Islet of Langerhans (tissue), 1 donor: ENCODE results near the gene ZSCAN5A.
"Not testable (repeated sequence)": the region's sequence is repeated elsewhere in the genome, so short reads cannot be mapped to it uniquely, and the experiment has no call there.

Source experiments
- FAIRE-seq: peaks from one replicate; lab custom pipeline; 2011; peaks lifted over from hg19 to GRCh38; lab: Jason Lieb, UNC

Gene ZSCAN5A

DNA sequence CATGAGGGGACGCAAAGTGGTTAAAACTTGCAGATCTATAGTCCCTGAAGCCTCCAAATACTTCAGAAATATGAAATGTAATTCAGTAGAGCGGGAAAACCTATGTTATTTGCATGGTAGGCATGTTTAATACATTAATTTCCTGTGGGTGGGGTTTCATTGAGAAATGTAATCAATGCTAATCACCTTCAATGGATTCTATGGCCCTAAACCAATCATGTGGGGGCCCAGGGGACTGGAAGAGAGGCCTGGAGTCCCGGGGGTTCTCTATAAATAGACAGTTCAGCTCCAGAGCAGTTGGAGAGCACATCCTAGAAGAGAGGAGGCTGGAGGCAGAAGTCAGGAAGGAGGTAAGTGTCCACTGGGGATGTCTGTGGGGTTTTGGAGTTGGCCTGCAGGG lies 112.7 kb downstream of the ZSCAN5A start, which contains the start of gene ZSCAN5C:
ZSCAN5C (plus strand) TSS at position 301 of the 400 bp plus-strand sequence. CDS start 3,641 bp downstream, outside the sequence.
- FAIRE-seq = no peak

DNA sequence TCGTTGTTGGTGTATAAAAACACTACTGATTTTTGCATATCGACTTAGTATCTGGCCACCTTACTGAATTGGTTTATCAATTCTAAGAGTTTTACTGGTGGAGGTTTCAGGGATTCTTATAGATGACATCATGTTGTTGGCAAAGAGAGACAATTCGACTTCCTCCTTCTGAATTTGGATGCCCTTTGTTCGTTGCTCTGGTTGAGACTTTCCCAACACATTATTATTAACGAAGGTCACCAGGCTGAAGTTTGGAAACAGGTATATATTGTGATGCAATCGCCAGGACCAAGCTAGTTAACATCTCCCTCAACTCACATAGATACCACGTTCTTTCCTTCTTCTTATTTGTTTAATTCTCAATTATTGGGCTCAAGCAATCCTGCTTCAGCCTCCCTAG lies 115.0 kb downstream of the ZSCAN5A start:
- no peak for FAIRE-seq

DNA sequence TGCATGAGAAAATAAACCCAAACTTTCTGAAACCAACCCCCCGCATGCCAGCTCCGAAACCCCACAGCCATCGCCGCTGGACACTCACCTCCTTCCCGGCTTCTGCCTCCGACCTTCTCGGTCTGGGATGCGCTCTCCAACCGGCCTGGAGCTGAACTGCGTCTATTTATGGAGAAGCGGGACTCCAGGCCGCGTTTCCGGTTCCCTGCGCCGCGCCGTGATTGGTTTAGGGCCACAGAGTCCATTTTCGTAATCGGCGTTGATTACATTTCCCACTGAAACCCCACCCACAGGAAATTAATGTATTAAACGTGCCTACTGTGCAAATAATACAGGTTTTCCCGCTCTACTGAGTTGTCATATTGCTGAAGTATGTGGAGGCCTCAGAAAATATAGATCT lies 117.0 kb downstream of the ZSCAN5A start, which contains the start of gene ZSCAN5B:
ZSCAN5B (minus strand) TSS at position 138 of the 400 bp plus-strand sequence. CDS start 4,731 bp downstream, outside the sequence.
- not testable (repeated sequence) for FAIRE-seq

DNA sequence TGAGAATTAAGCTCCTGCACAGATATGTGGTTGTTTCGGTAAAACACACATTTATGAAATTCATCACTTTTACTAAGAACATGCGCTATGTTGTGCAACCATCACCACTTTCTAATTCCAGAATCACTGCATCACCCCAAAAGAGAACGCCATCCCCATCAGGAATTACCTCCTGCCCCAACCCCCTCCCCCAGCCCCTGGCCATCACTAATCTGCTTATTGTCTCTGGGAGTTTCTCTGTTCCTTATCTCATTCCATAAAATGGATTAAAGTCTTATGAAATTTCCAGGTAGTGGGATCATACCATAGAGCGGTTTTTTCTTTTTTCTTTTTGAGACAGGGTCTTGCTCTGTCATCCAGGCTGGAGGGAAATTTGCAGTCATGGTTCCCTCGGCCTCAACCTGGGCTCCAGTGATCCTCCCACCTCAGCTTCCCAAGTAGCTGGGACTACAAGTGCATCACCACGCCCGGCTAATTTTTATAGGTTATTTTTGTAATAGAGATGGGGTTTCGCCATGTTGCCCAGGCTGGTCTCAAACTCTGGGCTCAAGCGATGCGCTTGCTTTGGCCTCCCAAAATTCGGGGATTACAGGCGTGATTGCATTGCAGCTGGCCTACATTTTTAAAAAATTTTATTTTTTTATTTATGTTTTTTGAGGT lies 120.5 kb downstream of the ZSCAN5A start:
- FAIRE-seq = no peak

DNA sequence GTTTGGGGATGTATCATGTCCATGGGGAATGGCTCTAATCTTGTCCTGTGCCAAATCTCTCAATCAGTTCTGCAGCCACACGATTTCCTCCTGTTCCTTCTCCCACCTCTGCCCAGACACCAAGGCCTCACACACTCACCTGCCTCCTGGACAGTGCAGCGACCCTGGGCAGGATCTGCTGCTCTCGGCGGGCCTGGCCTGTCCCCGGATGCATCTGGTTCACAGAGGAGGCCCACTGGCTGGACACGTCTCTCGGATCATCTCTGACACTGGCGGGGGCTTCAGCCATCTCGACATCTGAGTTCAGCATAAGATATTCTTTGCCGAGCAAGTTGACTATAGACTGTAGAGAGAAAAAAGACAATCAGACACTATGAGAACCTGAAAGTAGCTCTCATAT lies 122.9 kb downstream of the ZSCAN5A start:
- FAIRE-seq = no peak

DNA sequence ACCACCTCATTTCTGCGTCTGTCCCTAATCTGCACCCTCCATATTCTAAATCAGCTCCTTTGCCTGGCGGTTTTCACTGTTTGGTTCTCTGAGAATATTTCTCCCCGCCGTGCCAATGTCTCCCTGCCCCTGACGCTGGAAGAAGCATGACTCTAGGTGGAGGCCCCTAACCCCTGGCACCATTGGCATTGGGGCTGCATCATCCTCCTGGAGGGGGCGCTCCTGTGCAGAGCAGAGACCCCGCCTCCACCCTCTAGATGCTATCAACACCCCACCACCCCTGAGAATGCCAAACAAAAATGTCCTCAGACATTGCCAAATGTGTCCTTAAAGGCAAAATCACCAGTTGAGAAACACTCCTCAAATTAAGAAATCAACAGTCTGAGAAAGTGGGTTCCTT lies 123.5 kb downstream of the ZSCAN5A start:
- FAIRE-seq = no peak

DNA sequence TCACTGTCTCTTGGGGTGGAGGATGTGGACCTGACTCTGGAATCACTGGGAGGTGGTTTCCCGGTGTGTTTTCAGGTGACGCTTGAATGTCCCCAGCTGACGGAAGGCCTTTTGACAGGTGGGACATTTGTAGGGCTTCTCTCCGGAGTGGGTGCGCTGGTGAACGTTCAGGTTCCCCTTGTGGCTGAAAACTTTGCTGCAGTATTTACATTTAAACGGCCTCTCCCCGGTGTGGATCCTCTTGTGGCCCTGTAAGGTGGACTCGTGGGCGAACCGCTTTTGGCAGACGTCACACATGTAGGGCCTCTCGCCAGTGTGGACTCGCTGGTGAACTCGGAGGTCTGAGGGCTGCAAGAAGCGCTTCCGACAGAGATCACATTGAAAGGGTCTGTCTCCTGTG lies 124.9 kb downstream of the ZSCAN5A start:
- FAIRE-seq = no peak

DNA sequence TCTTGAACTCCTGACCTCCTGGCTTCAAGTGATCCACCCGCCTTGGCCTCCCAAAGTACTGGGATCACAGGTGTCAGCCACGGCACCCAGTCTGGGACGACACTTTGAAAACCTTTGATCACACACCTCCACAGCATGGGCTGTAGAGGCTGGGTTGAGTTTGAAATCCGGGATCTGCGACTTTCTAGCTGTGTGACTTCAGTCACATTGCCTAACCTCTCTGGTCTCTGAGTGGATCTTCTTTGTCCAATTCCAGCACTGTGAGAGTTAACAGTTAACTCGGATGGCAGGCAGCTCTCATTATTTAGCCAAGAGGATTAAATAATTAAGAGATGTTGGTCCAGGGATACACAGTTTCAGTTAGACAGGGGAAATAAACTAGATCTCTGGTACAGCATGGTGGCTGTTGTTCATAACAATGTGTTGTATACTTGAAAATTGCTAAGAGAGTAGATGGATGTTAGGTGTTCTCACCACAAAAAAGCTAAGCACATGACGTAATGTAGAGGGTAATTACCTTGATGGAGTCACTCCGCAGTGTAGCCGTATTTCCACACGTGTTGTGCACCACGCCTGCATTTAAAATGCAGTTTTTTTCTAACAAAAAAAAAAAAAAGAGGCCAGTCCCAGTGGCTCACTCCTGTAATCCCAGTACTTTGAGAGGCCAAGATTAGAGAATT lies 136.9 kb downstream of the ZSCAN5A start:
- FAIRE-seq = no peak

DNA sequence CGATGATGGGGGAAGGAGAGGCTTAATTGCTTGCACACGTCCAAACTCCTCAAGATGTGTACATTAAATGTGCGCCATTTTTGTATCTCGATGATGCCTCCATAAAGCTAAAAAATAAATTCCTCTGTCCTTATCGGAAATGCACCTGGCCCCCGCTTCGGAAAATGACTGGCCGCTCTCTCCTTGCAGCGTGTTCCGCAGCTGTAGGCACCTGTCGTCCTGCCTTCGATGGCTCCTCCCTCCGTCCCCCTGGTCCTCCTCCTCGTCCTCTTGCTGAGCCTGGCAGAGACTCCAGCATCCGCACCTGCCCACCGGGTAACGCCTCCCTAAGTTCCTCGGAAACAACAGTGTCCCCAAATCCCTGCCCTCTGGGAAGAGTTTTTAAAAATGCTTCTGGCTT lies 137.8 kb downstream of the ZSCAN5A start:
- no peak for FAIRE-seq

DNA sequence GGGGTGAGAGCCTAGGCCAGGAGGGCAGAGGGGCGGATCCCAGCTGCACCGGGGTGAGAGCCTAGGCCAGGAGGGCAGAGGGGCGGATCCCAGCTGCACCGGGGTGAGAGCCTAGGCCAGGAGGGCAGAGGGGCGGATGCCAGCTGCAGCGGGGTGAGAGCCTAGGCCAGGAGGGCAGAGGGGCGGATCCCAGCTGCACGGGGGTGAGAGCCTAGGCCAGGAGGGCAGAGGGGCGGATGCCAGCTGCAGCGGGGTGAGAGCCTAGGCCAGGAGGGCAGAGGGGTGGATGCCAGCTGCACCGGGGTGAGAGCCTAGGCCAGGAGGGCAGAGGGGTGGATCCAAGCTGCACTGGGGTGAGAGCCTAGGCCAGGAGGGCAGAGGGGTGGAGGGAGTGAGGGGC lies 138.3 kb downstream of the ZSCAN5A start:
- FAIRE-seq = not testable (repeated sequence)

DNA sequence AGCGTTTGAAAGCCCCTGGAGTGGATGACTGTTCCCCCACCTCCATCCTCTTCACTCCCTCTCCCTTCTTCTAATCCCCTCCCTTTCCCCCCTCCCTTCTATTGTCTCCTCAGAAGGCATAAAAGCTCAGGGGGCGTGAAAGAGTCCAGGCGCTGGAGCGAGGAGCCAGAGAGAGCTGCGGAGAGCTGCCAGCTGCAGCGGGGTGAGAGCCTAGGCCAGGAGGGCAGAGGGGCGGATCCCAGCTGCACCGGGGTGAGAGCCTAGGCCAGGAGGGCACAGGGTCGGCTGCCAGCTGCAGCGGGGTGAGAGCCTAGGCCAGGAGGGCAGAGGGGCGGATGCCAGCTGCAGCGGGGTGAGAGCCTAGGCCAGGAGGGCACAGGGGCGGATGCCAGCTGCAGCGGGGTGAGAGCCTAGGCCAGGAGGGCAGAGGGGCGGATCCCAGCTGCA lies 138.8 kb downstream of the ZSCAN5A start, which contains the start of gene GALP:
GALP (plus strand) TSS at position 148 of the 447 bp plus-strand sequence. CDS start 1,101 bp downstream, outside the sequence.
- not testable (repeated sequence) for FAIRE-seq

DNA sequence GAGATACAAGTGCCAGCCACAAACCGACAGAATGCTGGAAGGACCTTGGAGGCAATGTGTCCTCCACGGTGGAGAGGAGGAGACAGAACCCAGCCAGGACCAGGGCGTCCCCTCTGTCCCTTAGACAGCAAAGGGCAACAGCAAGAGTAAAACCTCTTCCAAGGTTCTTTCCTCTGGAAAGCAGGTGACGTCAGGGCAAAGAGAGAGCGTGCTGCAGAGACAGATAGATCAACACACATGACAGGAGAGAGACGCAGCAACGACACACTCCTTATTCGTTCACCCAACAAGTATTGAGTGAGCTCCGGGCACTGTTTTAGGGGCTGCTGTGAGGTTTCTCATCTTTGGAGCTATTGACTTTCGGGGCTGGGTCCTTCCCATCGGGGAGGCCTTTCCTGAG lies 140.1 kb downstream of the ZSCAN5A start:
- FAIRE-seq = no peak

DNA sequence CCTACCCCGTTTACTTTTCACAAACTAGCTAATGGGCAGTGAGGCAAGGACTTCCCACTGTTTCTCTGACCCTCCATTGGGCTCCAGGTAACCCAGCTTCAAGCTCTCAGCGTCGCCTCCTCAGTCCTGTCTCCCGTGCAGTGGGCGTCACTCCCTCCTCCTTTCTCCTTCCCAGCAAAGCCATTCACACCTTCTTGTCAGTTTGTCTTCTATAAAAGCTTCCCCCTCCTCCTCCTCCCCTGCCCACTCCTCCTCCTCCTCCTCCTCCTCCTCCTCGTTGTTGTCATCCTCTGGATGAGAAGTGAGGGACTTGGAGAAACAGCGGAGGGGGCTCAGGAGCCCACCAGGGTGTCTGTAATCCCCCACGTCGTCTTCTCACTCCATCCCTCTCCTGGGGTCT lies 140.6 kb downstream of the ZSCAN5A start:
- no peak for FAIRE-seq
